AG20443 (cell line): ENCODE results near the gene CTNNA3.

Source experiments
- DNase-seq: peaks from one replicate; pipeline ENCODE4 v3.0.0; 2012; ENCODE audit warnings: low spot score, mixed read lengths

Gene CTNNA3

DNA sequence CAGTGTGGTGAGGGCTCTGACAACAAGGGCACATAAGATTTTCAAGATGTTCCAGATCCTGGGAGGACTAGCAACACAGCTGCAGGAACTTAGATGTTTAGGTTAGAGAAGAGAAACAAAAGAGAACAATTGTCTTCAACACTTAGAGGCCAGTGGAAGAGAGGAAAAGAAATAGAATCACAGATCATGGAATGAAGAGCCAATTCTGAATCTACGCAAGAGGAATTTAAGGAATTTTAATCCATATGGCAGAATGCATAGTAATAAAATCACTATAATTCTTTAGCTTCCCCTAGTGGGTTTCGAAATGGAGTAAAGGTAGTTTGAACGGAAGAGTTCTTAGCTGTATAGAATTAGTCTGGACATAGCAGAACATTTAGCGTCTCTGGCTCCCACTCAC lies 884.8 kb downstream of the CTNNA3 start:
- no peak for DNase-seq

DNA sequence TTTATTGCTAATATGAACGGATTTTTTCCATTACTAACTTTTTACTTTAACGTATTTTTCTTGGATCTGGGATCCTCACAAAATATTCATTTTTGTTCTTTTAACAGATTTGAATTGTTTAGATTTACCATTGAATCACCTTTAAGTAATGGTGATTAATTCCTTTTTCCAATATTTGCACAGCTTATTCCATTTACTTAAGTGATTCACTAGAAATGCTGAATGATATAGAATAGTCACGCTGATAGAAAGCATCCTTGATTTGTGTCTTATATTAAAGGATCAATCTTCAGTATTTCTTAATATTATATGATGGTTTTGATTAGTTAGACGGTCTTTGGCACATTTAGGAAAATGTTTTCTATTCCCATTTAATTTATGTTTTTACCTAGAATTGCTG lies 886.6 kb downstream of the CTNNA3 start:
- DNase-seq = no peak

DNA sequence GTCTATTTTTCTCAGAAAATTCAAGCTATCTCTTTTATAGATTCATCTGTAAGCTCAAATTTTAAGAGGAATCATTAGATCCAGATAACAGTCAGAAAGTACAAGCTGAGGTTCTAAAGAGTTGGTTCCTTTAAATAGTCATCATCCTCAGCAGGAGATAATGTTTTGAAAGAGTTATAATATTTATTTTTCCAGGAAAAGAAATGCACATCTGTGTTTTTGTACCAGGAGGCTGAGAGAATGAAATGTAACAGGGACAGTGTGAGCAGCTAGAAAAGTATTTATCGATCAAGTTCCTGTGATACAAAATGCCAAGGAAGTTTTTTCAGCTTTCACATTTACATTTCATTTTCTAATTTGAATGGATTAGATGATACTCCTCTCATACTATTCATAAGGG lies 890.4 kb downstream of the CTNNA3 start:
- DNase-seq = no peak

DNA sequence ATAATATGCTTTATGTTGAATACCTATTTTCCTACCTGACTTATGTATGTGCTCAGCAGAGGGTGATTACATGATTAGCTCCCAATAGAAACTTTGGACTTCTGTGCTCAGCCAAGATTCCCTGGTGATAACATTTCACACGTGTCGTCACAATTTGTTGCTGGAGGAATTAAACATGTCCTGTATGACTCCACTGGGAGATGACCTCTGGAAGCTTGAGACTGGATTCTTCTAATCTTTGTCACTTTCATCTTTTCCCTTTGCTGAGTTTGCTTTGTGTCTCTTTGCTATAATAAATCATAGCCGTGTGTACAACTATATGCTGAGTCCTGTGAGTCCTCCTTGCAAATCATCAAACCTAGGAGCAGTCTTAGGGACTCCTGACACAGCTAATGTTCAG lies 891.0 kb downstream of the CTNNA3 start:
- no peak for DNase-seq

DNA sequence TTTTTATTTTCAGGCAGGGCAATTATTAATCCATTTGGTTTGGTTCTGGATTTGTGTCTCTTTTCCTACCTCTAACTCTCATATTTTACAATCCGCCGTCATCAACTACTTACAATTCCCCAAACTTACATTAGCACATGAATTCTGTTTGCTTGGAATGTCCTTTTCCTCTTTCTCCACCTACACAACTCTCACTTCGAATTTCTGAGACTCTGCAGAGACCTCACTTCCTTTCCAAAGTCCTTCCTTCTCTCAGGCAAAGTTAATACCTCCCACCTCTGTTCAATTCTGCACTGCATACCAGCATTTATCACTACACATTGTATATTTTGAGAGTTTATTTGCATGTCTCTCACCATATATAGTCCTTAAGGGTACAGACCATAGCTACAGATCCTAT lies 892.8 kb downstream of the CTNNA3 start:
- no peak for DNase-seq

DNA sequence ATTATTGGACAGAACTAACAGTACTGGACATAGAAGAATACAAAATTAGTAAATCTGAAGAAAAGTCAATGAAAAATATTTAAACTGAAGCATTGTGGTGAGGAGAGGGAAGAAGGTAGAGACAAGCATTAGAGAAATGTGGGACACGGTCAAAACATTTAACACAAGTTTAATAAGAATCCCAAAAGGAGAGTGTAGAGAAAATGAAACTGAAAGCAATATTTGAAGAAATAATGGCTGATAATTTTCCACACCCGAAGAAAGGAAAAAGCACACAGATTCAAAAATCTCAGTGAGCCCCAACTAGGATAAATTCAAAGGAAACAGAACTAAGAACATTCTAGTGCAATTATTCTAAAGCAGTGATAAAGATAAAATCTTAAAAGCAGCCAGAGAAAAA lies 896.5 kb downstream of the CTNNA3 start:
- DNase-seq = no peak

DNA sequence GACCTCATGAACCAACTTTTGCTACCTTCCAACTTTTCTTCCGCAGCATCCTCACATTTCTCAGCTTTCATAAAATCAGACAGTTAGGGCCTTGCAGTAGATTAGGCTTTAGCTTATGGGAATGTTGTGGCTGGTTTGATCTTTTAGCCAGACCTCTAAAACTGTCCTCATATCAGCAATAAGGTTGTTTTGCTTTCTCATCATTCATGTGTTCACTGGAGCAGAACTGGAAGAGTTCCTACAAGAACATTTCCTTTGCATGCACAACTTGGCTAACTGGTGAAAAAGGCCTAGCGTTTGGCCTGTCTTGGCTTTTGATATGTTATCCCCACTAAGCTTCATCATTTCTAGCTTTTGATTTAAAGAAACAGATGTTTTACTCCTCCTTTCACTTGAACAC lies 900.1 kb downstream of the CTNNA3 start:
- no peak for DNase-seq

DNA sequence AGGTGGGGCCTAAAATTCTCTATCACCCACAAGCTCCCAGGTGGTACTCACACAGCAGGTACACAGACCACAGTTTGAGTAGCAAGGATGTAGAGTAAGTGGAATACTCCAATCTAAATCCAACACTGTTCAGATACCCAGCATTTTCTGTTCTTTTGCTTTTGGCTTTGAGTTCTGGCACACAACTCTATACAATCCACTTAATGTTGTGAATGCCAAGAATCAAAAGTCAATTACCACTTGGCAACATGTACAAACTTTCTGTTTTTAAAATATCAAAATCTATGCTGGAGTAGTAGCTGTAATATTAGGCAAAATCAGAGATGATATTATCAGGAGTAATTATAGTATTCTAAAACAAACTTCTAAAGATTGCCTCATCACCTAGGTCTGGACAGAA lies 903.6 kb downstream of the CTNNA3 start:
- no peak for DNase-seq

DNA sequence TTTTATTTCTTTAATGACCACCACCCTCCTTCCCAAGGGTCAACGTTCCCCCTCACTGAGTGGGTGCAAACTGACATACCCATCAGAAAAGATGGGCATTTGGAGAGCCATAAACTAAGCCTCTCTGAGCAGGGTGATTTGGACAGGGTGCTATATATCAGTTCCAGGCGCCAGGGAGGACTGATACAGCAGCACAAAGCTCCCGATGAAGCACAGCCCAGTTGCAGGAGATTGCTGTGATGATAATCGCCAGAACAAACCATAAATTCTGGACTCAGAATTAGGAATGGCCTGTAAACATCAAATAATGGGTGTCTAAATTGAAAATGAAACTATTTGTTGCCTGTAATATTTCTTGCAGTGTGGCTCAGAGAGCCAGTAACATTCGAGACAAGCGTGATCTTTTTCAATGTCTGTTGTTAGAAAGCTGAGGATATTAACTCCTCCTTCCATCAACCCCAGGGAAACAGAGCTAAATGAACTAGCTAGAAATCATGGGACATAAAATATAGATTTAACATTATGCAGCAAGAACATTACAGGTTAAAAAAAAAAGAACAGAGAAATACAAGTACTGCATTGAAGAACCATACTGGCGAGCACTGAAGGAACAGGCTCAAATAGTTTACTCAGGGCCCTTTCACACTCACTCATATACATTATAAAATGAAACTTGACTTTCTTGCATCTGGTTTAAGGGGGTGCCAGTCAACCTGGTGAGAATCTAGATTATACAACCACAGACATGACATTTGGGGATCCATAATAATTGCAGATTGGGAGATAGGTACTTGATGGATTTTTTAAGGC lies 907.6 kb downstream of the CTNNA3 start:
- DNase-seq = no peak

DNA sequence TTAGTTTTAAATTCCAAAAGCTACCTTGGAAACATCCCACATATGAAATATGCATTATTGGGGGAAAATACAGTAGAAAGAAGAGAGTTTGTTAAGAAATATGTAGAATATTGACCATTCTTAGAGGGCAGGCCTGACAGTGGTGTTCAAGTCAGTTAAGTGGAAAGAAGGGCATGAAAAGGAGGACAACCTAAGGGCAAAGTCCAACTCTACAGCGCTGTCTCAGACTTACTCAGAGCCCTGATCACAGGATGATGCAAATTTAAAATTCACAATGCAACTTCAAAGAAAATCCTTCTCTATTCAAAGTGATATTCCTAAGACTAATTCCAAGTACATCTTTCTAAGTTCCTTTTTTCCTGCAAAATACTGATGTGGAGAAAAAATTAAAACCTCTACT lies 909.3 kb downstream of the CTNNA3 start:
- DNase-seq = no peak

DNA sequence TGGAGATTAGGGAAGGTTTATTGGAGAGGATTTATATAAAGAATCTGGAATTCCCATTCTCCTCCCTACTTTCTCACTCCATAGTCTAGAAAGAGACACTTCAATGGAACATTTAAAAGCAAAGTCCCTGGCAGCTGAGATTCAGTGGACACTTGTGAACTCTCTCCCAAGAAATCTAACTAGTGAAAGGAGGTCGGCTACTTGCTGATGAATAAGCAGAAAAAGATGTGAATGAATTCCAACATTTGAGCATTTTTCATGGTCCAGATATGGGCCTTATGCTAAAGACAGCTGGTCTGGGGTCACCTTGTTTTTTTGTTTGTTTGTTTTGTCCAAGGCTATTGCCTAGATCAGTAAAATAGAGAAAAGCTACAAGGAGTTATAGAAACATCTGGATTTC lies 911.2 kb downstream of the CTNNA3 start:
- DNase-seq = no peak

DNA sequence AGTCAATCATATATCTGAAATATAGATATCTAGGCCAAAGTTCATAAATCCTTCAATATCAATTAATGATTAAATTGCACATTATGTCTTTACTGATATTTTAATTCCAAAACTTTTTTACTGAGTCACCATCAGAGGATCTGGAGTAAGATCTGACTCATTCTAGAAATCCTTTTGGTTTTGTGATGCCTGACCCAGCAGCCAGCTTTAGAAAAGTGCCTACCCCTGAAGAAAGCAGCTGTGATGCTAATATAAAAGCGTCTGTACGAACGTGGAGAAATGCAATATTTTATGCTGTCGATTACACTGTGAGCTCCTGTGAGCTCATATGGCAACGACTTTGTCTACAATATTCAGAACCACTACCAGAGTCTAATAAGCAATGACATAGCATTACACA lies 912.7 kb downstream of the CTNNA3 start:
- DNase-seq = no peak

DNA sequence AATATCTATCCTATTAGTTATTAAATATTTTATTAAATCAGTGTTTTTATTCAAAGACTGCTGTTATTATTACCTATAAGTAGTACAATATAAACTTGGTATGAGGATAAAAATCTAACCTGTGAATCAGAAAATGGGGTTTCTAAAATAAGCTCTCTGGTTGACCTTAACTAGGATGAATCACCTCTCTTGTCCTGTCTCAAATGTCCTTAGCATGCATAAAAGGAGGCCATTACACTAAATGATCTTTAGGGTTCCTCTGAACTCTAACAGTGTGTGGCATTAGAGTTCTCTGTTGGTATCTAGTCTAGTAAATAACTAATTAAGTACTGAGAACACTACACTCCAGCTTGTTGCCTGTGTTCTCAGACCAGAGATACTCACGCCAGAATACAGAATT lies 913.2 kb downstream of the CTNNA3 start:
- DNase-seq = no peak

DNA sequence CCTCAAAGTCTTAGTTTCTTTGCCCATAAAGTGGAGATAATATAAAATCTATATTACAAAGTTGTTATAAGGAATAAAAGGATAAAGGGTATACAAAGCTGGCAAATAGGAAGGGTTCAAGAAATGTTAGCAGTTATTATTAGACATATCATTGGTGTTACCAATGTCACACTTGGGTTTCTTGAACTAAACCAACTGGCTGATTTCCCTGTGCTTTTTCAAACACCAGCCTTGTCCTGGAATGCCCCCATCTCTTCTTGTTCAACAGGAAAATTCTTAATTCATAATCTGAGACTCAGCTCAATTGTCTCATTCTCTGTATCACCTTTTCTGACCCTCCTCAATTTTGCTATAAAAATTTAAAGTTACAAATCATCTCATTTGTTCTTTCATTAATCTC lies 913.9 kb downstream of the CTNNA3 start:
- no peak for DNase-seq

DNA sequence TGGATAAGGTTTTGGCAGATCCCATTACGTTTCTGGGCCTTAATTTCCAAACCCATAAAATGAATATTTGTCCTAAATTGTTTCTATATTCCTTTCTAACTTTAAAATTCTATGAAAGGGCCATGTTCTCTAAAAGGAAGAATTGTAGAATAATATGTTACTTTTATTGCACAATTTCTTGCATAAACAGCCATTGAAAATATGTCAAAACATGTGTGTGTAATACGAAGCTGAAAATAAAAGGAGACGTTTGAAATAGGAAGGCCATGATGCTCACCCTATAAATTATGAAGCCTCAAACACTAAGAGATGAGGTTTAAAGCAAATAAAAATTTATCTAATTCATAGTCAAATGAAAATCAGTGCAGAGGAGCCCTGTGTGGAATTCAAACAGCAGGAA lies 915.2 kb downstream of the CTNNA3 start:
- no peak for DNase-seq

DNA sequence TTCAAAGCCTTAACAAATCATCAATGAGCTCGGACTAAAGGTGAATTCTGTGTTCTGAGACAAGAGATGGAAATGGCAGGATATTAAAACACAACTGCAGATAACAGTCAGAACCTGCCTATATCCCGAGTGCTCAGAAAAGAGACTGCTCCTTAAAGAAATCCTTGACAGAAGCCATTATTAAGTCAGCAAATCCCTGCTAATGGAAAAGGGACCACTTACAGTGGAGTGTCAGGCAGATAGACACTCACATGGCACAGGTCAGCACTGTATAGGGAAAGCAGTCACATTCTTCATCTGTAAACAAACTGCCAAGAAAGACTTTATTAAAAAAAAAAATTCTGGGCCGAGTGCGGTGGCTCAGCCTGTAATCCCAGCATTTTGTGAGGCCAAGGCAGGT lies 917.6 kb downstream of the CTNNA3 start:
- no peak for DNase-seq

DNA sequence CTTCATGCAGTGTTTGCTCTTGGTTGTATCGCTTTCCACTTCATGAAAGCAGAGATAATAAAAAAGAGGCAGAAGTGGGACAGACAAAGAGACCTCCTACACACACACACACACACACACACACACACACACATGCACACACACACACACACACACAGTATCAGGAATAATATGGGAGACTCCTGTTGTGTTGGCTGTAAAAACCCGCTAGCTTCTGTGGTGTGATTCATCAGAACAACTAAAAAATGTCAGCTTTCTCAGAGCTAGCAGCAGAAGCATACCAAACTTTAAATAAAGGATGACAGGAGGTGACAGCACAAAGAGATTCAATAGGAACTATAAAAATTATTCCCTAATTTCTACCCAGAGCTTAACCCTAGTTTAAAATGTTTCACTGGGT lies 918.3 kb downstream of the CTNNA3 start:
- no peak for DNase-seq

DNA sequence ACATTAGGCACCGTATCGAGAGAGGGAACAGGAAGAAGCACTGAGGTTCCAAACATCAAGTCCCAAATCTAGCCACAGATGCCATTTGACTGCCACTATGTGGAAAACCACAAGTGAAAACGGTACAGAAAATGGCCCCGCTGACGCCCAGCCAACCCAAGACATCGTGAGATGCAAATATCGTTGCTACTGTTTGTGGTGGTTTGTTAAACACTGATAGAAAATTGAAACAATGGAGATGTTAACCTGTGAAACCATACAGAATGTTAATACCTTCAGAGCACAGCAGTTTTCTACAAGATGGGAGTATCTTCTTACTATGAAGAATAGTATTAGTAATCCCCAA lies 922.5 kb downstream of the CTNNA3 start:
- no peak for DNase-seq

DNA sequence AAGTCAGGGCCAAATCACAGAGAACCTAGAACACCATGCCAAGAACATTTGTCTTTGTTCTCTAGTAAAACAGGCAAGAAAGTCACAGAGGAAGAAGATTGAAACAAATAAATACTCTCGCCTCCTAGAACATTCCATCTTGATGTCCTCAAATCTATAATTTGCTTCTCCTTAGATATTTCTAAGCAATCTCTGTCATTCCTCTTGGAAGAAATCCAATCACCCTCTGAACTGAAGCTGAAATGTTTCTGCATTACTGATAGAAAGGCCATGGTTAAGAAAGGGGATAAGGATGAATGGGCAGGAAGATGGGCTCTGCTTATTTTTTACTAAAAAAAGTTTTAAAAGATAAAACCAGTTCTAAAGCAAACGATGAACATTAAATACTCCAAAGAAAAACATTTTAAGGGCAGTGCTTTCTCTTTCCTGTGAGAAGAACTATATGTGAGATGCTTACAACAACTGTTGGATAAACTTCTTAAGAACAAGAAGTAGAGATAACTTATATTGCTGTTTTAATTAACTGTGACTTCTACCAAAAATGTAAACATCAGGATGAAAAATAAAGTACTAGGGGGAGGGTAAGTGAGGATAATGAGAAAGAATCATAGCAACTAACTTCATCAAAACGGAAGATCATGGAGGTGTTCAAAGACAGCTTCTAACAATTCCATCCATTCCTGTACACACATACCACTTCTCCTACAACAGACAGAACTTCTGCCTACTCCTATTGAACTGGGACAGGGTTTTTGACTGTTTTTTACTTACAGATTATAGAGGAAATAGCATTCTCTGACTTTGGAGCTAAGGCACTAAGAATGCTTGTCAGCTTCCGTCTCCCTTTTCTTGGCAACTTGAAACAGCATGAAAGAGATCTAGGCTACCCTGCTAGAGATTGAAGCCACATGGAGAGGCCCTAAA lies 923.2 kb downstream of the CTNNA3 start:
- DNase-seq = no peak

DNA sequence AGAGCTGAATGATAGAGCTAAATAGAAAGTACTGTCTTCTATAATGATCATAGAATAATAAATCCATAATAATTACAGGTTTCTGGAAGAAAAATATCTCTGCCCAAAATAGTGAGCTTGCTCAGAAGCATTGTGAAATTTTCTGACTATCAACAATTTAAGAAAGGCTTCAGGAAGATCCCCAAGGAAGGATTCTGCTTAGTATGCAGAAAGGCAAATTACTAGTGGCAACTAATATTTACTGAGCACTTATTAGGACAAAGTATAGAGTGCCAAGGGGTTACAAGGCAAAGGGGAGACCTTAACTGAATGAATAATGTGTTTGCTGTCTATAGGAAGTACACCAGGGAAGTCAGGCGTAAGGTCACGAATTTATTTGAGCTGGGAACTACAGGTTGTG lies 928.3 kb downstream of the CTNNA3 start:
- DNase-seq = no peak

DNA sequence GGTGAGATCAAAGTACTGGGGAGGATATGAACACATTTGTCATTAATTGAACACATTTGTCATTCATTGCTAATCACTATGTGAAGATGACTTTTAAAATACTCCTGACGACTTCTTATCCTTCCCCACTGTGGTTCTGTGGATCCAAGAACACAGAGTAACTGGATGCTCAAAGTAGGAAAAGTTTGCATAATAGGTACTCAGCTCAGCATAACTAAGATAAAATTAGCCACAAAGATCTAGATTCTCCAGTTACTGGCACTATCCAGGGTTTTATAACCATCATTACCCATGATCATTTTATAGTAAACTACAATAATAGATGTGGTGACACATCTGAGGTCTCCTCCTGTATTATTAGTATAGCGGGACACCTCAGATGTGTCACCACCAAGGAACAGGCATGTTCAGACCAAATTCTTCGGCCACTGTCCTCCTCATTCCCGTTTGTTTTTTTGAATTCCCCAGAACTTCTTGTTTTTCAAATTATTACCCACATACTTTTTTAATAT lies 933.7 kb downstream of the CTNNA3 start:
- no peak for DNase-seq

DNA sequence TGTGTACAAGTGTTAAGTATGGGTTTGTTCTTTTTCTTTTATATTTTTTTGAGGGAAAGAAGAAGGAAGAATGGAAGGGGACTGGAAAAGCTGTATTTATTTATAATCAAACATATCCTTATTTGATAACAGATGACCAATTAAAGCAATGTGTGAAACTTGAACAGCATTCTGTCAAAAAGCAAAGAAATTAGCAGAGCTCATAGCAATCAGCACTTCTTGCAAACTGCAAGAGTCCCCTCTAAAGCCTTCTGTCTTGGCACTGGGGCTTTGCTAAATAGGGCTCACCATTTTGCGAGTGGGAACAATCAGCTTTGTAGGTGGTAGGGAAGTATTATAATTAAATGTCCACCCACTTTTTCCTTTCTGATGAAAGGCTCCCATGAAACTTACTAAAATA lies 935.1 kb downstream of the CTNNA3 start:
- no peak for DNase-seq

DNA sequence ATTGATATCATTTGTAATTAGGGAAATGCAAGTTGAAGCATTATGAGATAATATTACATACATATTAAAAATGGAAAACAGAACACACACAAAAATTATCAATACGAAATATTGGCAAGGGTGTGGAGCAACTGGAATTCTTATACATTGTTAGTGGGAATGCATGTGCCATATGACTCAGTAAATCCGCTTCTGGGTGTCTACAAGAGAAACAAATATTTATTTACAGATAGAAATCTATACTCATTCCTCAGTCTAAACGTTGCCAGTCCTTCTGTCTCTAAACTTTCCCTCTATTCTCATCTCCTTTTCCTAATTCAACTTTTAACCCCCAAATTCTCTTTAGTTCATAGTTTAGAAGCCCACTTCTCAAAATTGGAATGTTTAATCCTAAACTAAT lies 940.5 kb downstream of the CTNNA3 start:
- no peak for DNase-seq
